ENCODE measurements around the gene RHBDF2. TPM values are rescaled to one million over a fixed set of nuclear protein-coding genes. Genes with fewer than 3 reads are reported as not detected.

RHBDF2 gene
- total RNA-seq, 1 experiment from 2014 or later = 46.5 TPM

- no peak for DNase-seq (ENCODE audit: low spot score)
These were observed 644 bp upstream of the RHBDF2 start for GRCh38 chr17:76501827-76502307.

DNA sequence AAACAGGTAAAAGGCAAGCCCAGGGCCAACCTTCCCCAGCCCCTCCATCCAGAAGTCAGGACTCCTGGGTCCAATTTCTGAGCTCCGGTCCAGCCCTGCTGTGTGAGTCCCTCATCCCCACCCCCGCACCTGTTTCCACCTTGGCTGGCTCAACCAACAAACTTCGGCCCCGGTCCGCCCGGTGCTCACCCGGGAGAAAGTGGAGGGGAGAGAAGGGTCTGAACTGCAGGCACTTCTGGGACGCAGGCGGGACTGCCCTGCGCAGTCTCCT, 541 bp downstream of the RHBDF2 start:
- no peak for DNase-seq (ENCODE audit: low spot score)

- DNase-seq (ENCODE audit: low spot score) = peak; percentile 26
These were observed 1.0 kb downstream of the RHBDF2 start for GRCh38 chr17:76500074-76500746.

DNA sequence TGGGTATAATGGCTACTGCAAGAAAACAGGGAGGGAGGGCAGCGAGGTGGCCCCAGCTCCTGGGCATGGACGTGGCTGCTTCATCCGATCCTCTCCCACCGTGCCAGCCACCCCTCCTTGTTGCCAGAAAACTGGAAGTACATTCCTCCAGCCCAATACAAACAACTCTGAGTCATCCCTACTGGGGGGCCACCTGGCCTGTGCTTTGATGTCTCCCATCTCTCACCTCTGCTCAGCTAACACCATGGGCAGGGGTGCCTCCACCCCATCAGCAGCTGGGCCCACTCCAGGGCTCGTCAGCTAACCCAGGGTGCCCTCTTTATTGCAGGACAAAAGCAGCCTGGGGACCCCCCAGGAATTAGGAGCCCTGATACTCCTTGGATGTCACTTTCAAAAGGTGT, 2.0 kb downstream of the RHBDF2 start:
- DNase-seq (ENCODE audit: low spot score) = peak; percentile 52

- no peak for DNase-seq (ENCODE audit: low spot score)
These were observed 2.4 kb downstream of the RHBDF2 start for GRCh38 chr17:76498876-76499251.

- peak; percentile 69 for DNase-seq (ENCODE audit: low spot score)
These were observed 3.0 kb downstream of the RHBDF2 start for GRCh38 chr17:76497979-76498875.

DNA sequence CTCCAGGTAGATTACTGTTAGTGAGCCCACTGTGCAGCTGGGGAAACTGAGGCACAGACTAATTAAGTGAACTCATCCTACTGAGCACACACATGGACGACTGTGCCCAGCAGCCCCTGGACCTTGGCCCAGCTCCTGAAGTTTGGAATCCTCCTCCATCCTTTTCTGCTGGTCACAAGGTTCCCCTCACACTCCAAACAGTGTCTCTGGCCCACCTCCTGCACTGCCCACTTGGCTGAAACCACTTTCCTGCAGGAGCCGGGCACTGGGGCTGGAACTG, 3.6 kb downstream of the RHBDF2 start:
- DNase-seq (ENCODE audit: low spot score) = no peak

DNA sequence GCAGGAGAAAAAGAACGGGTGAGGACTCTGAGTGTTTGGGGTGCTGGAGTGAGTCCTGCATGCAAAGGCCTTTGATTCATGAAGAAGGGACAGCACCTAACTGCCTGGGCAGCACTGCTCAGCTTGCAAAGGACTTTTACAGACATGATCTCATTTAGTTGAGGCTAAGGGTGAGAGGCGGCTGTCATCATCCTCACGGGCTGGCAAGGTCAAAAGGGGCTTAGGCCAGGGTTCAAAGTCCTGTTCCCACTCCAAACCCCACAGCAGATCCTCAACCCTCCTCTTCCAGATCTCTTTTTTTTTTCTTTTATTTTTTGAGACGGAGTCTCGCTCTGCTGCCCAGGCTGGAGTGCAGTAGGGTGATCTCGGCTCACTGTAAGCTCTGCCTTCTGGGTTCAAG, 4.8 kb downstream of the RHBDF2 start:
- no peak for DNase-seq (ENCODE audit: low spot score)

DNA sequence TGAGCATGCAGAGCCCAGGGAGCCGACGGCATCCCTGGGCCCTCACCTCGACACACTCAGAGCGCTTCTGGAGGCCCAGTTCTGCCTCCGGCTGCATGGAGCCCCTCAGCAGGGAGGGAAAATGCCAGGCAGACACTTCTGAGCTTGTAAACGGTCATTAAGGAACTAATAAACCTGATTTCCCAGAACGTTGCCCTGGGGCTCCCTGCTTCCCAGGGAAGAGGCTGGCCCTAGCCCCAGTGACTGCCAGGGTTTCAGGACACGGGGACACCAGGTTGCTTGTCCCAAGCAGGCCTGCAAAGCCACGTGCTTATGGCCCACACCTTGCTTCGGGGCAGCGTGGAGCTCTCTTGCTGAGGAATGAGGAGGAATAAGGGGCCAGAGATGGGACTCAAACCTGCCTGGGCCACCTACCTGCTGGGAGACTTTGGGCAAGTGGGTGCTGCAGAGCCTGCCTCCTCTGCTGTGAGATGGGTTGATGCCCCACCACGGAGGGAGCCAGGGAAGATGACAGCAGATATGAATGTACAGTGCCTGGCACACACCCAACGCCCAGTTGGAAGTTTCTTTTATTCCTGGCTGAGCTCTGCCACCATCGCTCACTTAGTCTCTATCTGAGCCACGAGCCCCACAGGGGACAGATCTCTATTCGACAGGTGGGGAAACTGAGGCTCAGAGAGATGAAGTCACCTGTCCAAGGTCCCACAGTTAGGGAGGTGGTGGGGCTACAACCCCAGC, 5.4 kb downstream of the RHBDF2 start:
- no peak for DNase-seq (ENCODE audit: low spot score)

DNA sequence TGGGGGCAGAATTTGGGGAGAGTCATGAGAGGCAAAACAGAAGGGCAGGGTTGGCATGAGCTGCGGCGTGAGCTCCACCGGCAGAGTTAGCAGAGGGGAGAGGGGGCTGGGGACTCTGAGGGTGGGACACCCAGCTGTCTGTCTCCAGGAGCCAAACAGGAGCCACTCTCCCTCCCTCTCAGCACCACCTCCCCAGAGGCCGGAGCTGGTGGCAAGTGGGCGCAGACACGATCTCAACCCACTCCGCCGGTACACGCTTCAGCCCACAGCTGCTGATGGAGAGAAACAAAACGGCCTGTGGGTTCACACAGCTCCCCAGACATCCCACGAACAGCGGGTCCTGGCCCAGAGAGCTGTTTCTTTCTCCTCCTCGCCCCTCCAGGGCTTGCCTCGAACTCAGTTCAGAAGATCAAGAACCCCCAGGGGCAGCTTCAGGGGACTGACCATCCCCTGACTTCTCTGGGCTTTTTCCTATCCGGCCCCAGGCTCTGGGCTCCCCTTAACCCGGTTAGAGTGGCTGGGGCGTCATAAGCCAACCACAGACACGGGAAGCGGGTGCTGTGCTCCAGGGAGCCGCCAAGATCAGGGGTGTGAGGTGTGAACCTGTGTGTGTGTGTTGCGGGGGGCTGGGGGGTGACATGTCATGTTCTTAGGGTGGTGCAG, 7.6 kb downstream of the RHBDF2 start:
- DNase-seq (ENCODE audit: low spot score) = no peak

GRCh38 chr17:76492989-76493501, 8.2 kb downstream of the RHBDF2 start:
- DNase-seq (ENCODE audit: low spot score) = no peak

- DNase-seq (ENCODE audit: low spot score) = peak; percentile 23
These were observed 8.9 kb downstream of the RHBDF2 start for GRCh38 chr17:76492123-76492988.

- DNase-seq (ENCODE audit: low spot score) = no peak
These were observed 9.7 kb downstream of the RHBDF2 start for GRCh38 chr17:76491271-76492122.

DNA sequence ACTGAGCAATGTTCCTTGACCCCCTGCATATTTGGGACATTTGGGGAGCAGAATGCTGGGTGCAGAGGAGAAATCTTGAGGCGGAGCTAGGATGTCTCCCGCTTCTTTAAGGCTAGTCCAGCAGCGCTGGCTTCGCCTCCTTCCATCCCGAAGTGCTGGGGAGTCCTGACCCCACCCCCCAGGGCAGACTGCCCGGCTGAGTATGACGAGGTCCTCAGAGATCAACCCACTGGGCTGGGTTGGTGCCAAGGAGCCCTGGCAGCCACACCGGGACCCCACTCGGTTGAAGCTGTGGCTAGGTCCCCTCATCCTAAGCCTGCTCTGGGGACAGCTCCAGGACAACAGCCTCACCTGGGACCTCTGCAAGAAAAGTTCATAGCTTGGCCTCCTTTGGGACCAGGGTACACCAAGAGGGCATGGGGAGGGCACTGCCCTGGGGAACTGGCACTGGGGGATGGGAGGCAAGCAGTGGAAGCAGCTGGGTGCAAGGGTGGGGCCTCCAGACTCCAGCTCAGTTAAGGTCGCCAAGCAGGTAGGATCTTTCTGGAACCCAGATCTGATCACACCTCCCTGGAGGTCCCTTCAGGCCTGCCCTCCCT, 11.0 kb downstream of the RHBDF2 start:
- no peak for DNase-seq (ENCODE audit: low spot score)

DNA sequence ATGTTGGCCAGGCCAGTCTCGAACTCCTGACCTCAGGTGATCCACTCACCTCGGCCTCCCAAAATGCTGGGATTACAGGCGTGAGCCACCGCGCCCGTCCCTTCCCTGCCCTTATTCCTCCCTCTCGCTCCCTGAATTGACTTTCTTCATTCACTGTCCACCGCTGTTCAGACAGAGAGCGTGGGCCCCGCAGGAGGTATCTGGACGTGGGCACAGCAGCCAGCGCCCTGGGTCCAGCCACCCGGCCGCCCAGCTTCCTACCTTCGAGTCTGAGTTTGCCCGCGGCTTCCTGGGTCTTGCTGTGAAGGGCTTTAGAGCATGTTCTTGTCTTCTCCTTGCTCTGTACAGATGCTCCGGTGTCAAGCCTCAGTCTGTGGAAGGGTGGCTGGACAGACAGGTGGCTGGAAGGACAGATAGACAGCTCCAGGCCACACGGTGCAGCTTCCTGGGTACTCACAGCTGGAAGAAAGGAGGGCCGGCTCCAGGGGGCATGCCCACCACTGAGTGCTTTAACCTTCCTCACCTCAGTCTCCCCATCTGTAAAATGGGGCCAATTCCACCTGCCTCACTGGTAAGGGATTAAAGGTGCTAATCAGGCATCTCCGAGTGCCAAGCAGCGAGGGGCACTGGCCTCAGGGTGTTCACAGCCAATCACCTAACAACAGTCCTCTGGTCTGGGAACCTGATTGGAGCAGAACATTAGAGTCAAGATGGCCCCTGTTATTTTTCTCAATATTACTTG, 13.6 kb downstream of the RHBDF2 start:
- DNase-seq (ENCODE audit: low spot score) = no peak

GRCh38 chr17:76485569-76485968, 15.7 kb downstream of the RHBDF2 start:
- no peak for DNase-seq (ENCODE audit: low spot score)

DNA sequence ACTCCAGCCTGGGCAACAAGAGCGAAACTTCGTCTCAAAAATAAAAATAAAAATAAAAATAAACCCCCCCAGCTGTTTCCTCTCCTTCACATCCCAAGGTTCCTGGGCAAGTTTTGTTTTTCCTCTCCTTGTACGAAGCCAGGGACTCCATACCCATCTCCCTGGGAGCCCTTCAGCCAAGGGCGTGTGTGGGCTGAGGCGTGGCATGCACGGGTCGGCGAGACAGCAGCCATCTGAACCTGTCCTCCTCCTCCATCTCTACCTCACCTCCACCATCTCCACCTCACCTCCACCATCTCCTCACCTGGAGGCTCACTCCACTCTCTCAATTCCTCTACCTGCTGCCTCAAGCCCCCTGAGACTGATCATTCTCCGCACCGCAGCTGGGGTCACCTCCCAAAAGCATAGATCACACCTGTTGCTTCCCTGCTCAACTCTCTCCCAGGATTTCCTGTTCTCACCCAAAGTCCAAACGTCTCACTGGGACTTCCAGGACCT, 16.9 kb downstream of the RHBDF2 start:
- no peak for DNase-seq (ENCODE audit: low spot score)

DNA sequence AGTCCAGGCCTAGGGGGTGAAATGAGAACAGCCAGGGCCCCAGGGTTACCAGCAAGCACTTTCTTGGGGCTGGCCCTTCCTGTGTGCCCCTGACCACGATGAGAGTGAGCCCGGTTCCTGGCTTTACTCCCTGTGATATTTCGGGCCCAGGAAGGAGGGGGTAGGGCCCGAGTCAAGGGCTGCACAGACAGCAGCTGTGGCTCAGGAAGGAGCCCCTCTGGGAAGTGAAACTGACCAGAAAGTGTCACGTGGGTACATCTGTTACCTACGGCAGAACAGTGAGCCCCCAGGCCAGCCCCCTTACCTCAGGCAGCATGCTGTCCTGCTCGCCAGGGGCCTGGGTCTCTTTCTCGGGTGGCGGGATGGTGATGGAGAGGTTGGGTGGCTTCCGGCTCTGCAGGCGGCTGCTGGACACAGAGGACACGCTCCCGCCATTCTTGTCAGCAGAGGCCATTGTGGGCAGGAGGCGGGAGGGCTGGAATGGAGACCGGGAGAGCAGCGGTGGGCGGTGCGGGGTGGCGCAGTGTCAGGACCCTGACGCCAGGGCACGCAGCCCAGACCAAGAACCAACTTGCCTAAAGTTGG, 20.1 kb downstream of the RHBDF2 start:
- DNase-seq (ENCODE audit: low spot score) = no peak
